Activated naive CD4-positive, alpha-beta T cell treated with anti-CD3 and anti-CD28 coated beads, Interleukin-2, amount 10 ng/mL, durations not matched to agents 7 days and 5 days (primary cell): ENCODE data around the gene HCST.
A peak's percentile ranks its signal among the peaks of the same experiment; 100 is the strongest.

ENCODE experiments used
- CTCF ChIA-PET: fragments of 350-600 bp; sonication (Branson Sonifier 250); formaldehyde crosslinking; loops from one replicate; lab custom pipeline; 2021; ENCODE audit warnings: antibody characterized with exemption; lab: Charles Lee
- DNase-seq: peaks from one replicate; pipeline ENCODE4 v3.0.0-alpha.2; 2020
- H3K27ac Mint-ChIP-seq: one replicate; pipeline ENCODE4 v1.8.0; 2021; ENCODE audit warnings: mild to moderate bottlenecking, moderate library complexity, mixed read lengths
- H3K27me3 Mint-ChIP-seq: one replicate; pipeline ENCODE4 v1.8.0; 2021; ENCODE audit warnings: mild to moderate bottlenecking, mixed read lengths
- H3K36me3 Mint-ChIP-seq: one replicate; pipeline ENCODE4 v1.8.0; 2021; ENCODE audit warnings: mixed read lengths
- H3K4me1 Mint-ChIP-seq: one replicate; pipeline ENCODE4 v1.8.0; 2021; ENCODE audit warnings: mixed read lengths
- H3K4me3 Mint-ChIP-seq: one replicate; pipeline ENCODE4 v1.8.0; 2021; ENCODE audit warnings: mild to moderate bottlenecking, moderate library complexity, mixed read lengths
- H3K9me3 Mint-ChIP-seq: one replicate; pipeline ENCODE4 v1.8.0; 2021; ENCODE audit warnings: mixed read lengths

HCST gene

GRCh38 chr19:35940078-35940775, 37.9 kb downstream of the HCST start:
- H3K27me3 Mint-ChIP-seq, result no peaks in the 10 kb centered on the region
- no peaks in the 10 kb centered on the region for H3K9me3 Mint-ChIP-seq
- H3K4me1 Mint-ChIP-seq, result peaks cover 29% of the 10 kb centered on the region
- no peak overlapping the region for H3K27ac Mint-ChIP-seq
- no peak for DNase-seq
- H3K36me3 Mint-ChIP-seq, result peaks cover 14% of the 10 kb centered on the region
- CTCF ChIA-PET, result interaction anchor here (0.7 to 1.5 kb wide), 2 partner anchors 9 to 84 kb away, joined by 3 read pairs; partner anchors contain the start of gene KIRREL2
- no peak overlapping the region for H3K4me3 Mint-ChIP-seq

- H3K9me3 Mint-ChIP-seq, result no peaks in the 10 kb centered on the region
- no peaks in the 10 kb centered on the region for H3K27me3 Mint-ChIP-seq
- CTCF ChIA-PET, result interaction anchor here (0.9 to 1.5 kb wide), 2 partner anchors 8 to 84 kb away, joined by 3 to 4 read pairs; partner anchors contain the start of gene KIRREL2
- no peak overlapping the region for H3K4me3 Mint-ChIP-seq
- peaks cover 14% of the 10 kb centered on the region for H3K36me3 Mint-ChIP-seq
- no peak for DNase-seq
- peaks cover 27% of the 10 kb centered on the region for H3K4me1 Mint-ChIP-seq
- H3K27ac Mint-ChIP-seq, result no peak overlapping the region
These were observed 38.5 kb downstream of the HCST start for GRCh38 chr19:35940839-35941238.

- Mint-ChIP-seq H3K4me1 (peaks cover 27% of the 10 kb centered on the region), H3K36me3 (peaks cover 14% of the 10 kb centered on the region), H3K27ac (no peak overlapping the region), H3K4me3 (no peak overlapping the region), H3K27me3 (no peaks in the 10 kb centered on the region), H3K9me3 (no peaks in the 10 kb centered on the region)
- CTCF ChIA-PET, result no interaction called here
- DNase-seq, result peak; percentile 17
These were observed 39.9 kb downstream of the HCST start for GRCh38 chr19:35942235-35942634.

GRCh38 chr19:35943321-35944301, 41.3 kb downstream of the HCST start:
- Mint-ChIP-seq H3K9me3 (no peaks in the 10 kb centered on the region), H3K27ac (no peak overlapping the region), H3K27me3 (peaks cover 5% of the 10 kb centered on the region), H3K36me3 (peaks cover 12% of the 10 kb centered on the region), H3K4me1 (peaks cover 21% of the 10 kb centered on the region), H3K4me3 (no peak overlapping the region)
- no peak for DNase-seq
- CTCF ChIA-PET, result no interaction called here

GRCh38 chr19:35944556-35944955, 42.2 kb downstream of the HCST start:
- Mint-ChIP-seq H3K4me1 (peaks cover 20% of the 10 kb centered on the region), H3K27me3 (peaks cover 5% of the 10 kb centered on the region), H3K9me3 (no peaks in the 10 kb centered on the region), H3K36me3 (peaks cover 10% of the 10 kb centered on the region), H3K4me3 (no peak overlapping the region), H3K27ac (no peak overlapping the region)
- no peak for DNase-seq
- CTCF ChIA-PET, result no interaction called here

- CTCF ChIA-PET, result interaction anchor here (0.7 kb wide), 2 partner anchors 14 to 47 kb away, joined by 3 read pairs; no protein-coding TSS in a partner anchor
- peaks cover 27% of the 10 kb centered on the region for H3K4me1 Mint-ChIP-seq
- H3K4me3 Mint-ChIP-seq, result no peak overlapping the region
- H3K9me3 Mint-ChIP-seq, result no peaks in the 10 kb centered on the region
- peaks cover 10% of the 10 kb centered on the region for H3K36me3 Mint-ChIP-seq
- H3K27me3 Mint-ChIP-seq, result peaks cover 5% of the 10 kb centered on the region
- DNase-seq, result no peak
- no peak overlapping the region for H3K27ac Mint-ChIP-seq
These were observed 42.9 kb downstream of the HCST start for GRCh38 chr19:35945121-35945790.

- H3K36me3 Mint-ChIP-seq, result peaks cover 6% of the 10 kb centered on the region
- peaks cover 33% of the 10 kb centered on the region for H3K4me1 Mint-ChIP-seq
- DNase-seq, result no peak
- no peaks in the 10 kb centered on the region for H3K9me3 Mint-ChIP-seq
- H3K27ac Mint-ChIP-seq, result no peak overlapping the region
- no peak overlapping the region for H3K4me3 Mint-ChIP-seq
- peaks cover 5% of the 10 kb centered on the region for H3K27me3 Mint-ChIP-seq
- CTCF ChIA-PET, result no interaction called here
These were observed 43.9 kb downstream of the HCST start for GRCh38 chr19:35946203-35946602.

- Mint-ChIP-seq H3K9me3 (no peaks in the 10 kb centered on the region), H3K36me3 (peaks cover 3% of the 10 kb centered on the region), H3K27me3 (peaks cover 5% of the 10 kb centered on the region), H3K27ac (no peak overlapping the region), H3K4me3 (no peak overlapping the region), H3K4me1 (peaks cover 60% of the 10 kb centered on the region)
- no peak for DNase-seq
- CTCF ChIA-PET, result interaction anchor here (0.7 to 1.5 kb wide), 2 partner anchors 49 to 68 kb away, joined by 3 to 4 read pairs; no protein-coding TSS in a partner anchor
These were observed 46.8 kb downstream of the HCST start for GRCh38 chr19:35949131-35949530.
